Kidney tubule cell (primary cell): ENCODE results near the gene ACADVL.
A peak's percentile ranks its signal among the peaks of the same experiment; 100 is the strongest.
"Not testable (repeated sequence)": the region's sequence is repeated elsewhere in the genome, so short reads cannot be mapped to it uniquely, and the experiment has no call there.

Source experiments
- DNase-seq: peaks from one replicate; pipeline ENCODE4 v3.0.0-alpha.2; 2018; ENCODE audit warnings: low spot score

Gene ACADVL

GRCh38 chr17:7235693-7236665 is 16.2 kb downstream of the ACADVL start:
- DNase-seq = peak; percentile 51

GRCh38 chr17:7236808-7237207 is 17.1 kb downstream of the ACADVL start:
- no peak for DNase-seq

DNA sequence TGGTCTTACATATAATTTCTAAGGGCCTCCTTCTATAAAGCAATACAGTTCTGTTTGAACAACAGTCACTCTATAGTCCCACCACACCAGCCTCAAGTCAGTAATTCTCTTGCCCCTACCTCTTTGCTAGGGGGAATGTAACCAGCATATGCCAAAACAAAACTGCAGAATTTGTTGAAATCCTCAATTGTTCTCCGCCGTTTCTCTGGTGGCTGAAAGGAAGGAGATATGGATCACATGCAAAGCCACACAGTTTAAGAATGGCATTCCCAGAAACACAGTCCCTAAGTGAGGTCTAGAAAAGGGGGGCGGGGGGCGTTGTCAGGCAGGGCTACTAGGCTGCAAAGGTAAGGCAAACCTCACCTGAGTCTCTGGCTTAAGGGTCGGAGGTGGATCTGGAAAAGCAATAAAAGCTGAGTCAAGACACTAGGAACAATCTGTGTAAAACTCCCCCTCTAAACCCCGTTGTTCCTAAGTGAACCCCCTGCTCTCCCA is 17.6 kb downstream of the ACADVL start:
- DNase-seq = no peak

GRCh38 chr17:7237761-7238419 is 18.2 kb downstream of the ACADVL start:
- peak; percentile 68 for DNase-seq

GRCh38 chr17:7238420-7239090 is 18.8 kb downstream of the ACADVL start:
- DNase-seq = peak; percentile 37

GRCh38 chr17:7239091-7240027 is 19.6 kb downstream of the ACADVL start, which contains the start of gene PHF23:
PHF23 (minus strand) TSS chr17:7239457; CDS start chr17:7239279, 178 bp downstream.
- DNase-seq = peak; percentile 100

DNA sequence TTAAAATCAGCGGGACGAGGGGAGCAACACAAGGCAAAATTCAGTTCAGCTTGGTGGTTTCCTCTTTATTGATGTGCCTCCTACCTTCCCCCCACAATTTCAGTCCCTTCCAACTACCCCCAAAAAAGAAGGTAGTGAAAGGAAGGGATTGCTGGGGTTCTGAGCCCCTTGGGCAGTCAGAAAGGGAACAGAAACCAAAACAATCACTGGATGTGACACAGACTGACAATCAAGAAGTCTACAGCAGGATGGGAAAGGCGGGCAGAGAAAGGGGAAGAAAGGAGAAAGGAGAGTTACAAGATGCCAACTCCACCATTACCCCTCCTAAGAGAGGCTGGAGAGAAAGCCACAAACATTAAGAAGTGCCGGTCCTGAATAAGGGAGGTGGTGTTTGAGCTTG is 20.6 kb downstream of the ACADVL start:
- no peak for DNase-seq

GRCh38 chr17:7241090-7241733 is 21.5 kb downstream of the ACADVL start:
- no peak for DNase-seq

DNA sequence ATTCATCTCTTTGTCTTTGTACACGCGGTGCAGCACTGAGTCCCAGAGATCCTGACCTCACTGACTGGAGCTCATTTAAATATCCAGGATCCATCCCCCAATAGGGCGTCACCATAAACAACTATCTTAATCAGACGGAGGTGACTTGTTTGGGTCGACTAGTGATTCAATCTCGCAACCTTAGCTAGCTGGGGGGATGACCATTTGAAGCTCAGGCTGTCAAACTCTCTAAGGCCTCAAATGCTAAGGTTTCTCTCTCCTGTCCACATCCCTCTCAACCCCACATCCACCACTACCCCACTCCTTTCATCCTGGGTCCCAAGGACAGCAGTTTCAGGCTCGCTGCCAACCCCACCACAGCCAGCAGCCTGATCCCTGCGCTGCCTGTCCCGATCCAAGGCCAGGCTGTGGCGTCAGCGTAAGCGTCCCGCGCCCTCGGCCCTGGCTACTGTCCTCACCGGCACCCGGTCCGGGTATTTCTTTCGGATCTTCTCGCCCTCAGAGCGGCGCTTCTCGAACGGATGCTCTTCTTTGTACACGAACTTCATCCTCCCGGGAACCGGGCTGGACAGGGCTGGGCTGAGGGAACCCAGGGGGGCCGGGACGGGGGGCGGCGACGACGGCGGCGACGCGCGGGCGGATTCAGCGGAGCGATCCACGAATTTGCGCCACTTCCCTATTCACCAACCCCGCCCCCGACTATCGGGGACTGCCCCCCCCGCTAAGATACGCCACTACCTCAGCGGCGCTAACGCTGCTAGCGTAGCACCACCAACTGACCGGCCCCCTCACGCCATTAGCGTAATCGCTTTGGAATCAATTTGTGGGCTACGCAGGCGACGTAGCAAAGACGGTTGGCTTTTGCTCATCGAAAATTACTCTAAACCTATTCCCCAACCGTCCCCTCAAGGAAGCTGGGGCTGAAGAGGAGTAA is 22.3 kb downstream of the ACADVL start, which contains the start of gene GABARAP:
Gene GABARAP (minus strand): TSS at position 667 of the 934 bp plus-strand sequence. CDS start 119 bp downstream, at position 548.
- peak; percentile 87 for DNase-seq

GRCh38 chr17:7242717-7243452 is 23.1 kb downstream of the ACADVL start:
- DNase-seq = peak; percentile 96

DNA sequence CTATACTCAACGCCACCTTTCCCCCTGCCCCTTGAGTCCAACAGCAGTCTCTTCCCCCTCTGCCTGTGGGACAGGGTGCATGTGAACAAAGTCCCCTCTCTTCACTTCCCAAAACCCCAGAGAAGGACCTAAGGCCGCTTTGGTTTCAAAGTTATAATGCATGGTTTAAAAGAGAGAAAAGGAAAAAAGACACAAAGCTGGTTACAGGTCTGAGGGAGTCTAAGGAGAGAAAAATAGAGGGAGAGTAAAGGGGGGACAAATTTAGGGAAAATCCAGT is 23.7 kb downstream of the ACADVL start:
- DNase-seq = no peak

DNA sequence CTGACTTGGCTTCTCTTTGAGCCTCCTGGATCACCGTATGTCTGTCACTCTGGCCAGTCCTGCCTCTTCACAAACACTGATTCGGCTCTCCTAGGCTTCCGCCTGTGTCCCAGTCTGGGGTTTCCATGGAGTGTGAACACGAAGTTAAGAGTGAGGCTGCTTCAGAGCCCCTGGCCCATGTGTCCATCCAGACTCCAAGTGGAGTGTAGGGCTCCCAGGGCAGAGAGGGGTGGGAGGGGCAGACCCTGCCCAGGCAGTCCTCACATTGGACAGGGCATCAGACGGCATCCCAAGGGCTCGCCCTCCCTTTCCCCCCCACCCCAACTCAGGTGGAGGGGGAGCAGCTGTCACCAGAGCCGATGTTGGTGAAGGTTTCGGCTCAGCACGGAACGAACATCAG is 24.1 kb downstream of the ACADVL start:
- DNase-seq = not testable (repeated sequence)

- no peak for DNase-seq
These were observed 27.0 kb downstream of the ACADVL start for GRCh38 chr17:7246779-7247178.

- DNase-seq = no peak
These were observed 29.1 kb downstream of the ACADVL start for GRCh38 chr17:7248796-7249195.

DNA sequence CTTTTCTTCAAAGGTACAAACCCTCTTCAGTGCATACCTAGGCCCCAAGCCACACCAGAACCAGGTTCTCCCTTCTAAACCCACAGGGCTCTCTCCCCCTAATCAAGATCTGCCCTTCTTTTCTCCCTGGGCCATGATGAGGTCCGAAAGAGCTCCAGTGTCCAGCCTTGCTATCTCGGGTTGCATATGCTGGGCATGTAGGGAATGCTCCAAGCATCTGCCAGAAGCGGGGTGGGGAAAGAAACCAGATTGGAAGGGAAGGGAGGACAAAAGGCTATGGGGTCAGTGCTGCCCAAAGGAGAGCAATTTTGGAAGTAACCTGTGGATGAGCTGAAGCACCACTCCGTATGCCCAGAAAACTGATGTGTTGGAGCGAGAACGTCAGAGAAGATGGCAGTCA is 29.5 kb downstream of the ACADVL start:
- DNase-seq = no peak

- no peak for DNase-seq
These were observed 30.1 kb downstream of the ACADVL start for GRCh38 chr17:7249830-7250229.

DNA sequence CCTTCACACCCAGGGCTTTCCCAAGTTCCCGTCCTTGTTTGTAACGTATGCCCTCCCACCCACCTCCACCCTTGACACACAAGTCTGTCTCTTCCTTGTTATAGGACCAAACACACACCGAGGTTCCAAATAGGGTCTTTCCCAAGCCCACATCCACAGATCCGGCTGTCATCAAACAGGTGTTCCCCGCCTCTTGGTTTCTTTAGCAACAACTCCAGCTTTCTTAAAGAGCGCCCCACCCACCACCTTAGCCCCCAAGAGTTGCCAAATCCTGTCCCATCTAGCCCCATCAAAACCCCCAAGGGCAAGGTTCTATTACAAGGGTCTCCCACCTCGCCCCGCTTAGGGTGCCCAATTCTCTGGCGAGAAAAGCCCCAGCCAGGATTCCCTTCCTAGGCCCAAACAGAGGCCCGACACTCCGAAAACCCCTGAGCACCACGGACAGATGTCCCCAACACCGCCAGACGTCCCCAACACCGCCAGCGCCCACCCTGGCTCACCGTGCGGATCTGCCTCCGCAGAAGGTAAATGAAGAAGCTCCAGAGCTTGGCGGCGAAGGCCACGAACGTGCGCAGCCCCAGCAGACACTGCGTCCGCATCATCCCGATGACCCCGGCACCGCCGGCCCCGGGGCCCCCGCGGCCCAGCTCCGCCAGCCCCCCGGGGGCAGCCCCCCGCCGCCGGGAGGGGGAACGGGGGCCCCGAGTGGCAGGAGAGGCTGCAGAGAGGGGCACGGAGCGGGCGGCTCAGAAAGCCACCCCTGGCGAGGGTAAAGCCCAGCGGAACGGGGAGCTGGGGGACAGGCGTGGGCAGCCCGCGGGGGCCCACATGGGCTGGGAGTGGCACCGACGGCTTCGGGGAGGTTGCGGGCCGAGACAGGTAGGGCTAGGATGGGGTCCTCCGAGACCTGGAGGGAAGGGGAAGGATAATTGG is 31.2 kb downstream of the ACADVL start:
- no peak for DNase-seq

DNA sequence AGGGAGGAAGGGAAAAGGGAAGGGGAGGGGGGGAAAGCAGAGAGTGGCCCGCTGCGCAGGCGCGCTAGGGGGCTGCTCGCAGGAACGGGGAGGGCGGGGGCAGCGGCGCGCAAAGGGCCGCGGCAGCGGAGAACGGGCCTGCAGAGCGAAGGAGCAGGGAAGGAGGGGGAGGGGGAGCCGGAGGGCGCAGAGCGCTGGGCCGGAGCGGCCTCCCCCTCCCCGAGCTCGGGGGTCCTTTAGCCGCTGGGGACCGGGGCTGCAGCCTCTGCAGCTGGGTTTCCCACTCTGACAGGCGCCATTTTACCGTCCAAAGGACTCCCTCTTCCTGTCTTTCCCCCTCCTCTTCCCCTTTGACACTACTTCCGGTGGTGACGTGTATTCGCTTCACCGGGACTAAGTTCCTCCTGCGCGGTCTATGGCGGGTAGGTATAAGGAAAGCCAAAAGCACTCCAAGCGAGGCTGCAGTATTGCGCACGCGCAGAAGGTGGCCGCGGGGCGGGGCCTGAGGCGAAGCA is 32.0 kb downstream of the ACADVL start, which contains the start of gene CTDNEP1:
Gene CTDNEP1 (minus strand): TSS at position 74 of the 515 bp plus-strand sequence. CDS start 438 bp downstream, outside the sequence.
- DNase-seq = peak; percentile 100
